Glutamatergic neuron (in vitro differentiated cells): ENCODE results near the gene TIE1. TPM values are rescaled to one million over a fixed set of nuclear protein-coding genes. Genes with fewer than 3 reads are reported as not detected.

ENCODE experiments used
- DNase-seq: peaks from one replicate; pipeline ENCODE4 v3.0.0; 2022
- H3K27ac Mint-ChIP-seq: one replicate; pipeline ENCODE4 v1.8.0; 2020; ENCODE audit warnings: mild to moderate bottlenecking, mixed read lengths, inconsistent platforms; ENCODE audit not compliant: unreplicated experiment
- H3K27me3 Mint-ChIP-seq: one replicate; pipeline ENCODE4 v1.8.0; 2020; ENCODE audit warnings: mild to moderate bottlenecking, moderate library complexity, mixed read lengths, inconsistent platforms; ENCODE audit not compliant: unreplicated experiment
- H3K36me3 Mint-ChIP-seq: one replicate; pipeline ENCODE4 v1.8.0; 2020; ENCODE audit warnings: mild to moderate bottlenecking, mixed read lengths, inconsistent platforms; ENCODE audit not compliant: unreplicated experiment
- H3K4me1 Mint-ChIP-seq: one replicate; pipeline ENCODE4 v1.8.0; 2020; ENCODE audit warnings: mild to moderate bottlenecking, low read depth, mixed read lengths, inconsistent platforms; ENCODE audit not compliant: unreplicated experiment
- H3K4me3 Mint-ChIP-seq: one replicate; pipeline ENCODE4 v1.8.0; 2020; ENCODE audit warnings: mild to moderate bottlenecking, mixed read lengths, inconsistent platforms; ENCODE audit not compliant: unreplicated experiment
- H3K9me3 Mint-ChIP-seq: one replicate; pipeline ENCODE4 v1.8.0; 2020; ENCODE audit warnings: mild to moderate bottlenecking, moderate library complexity, mixed read lengths, inconsistent platforms; ENCODE audit not compliant: unreplicated experiment
- CTCF ChIP-seq: fragments of 200-600 bp; sonication (generic); IDR thresholded peaks from one replicate; pipeline ENCODE4 v1.5.0; 2021; ENCODE audit not compliant: partially characterized antibody, unreplicated experiment
- total RNA-seq: library from RNA; stranded (reverse); fragmentation: NEBNext Ultra II Directional; extraction: Animal tissue kit (Norgen Biotek cat#: 25700); gene quantifications from one replicate; pipeline ENCODE4 v1.2.1, GENCODE V29; 2021; ENCODE audit not compliant: unreplicated experiment

TIE1 gene
- total RNA-seq, 1 donor from 2014 or later: 11.3 TPM

GRCh38 chr1:43270421-43271095 is 30.2 kb upstream of the TIE1 start:
- peaks cover 4% of the 10 kb centered on the region for H3K36me3 Mint-ChIP-seq
- no peak for TF ChIP-seq CTCF
- no peak overlapping the region for H3K27ac Mint-ChIP-seq
- H3K4me1 Mint-ChIP-seq: peaks cover 2% of the 10 kb centered on the region
- DNase-seq: no peak
- H3K9me3 Mint-ChIP-seq: peaks cover 10% of the 10 kb centered on the region
- H3K4me3 Mint-ChIP-seq: no peak overlapping the region
- H3K27me3 Mint-ChIP-seq: peaks cover 3% of the 10 kb centered on the region

- Mint-ChIP-seq H3K27ac (no peak overlapping the region), H3K36me3 (peaks cover 4% of the 10 kb centered on the region), H3K9me3 (peaks cover 8% of the 10 kb centered on the region), H3K4me1 (peaks cover 6% of the 10 kb centered on the region), H3K27me3 (peaks cover 3% of the 10 kb centered on the region), H3K4me3 (no peak overlapping the region)
- no peak for TF ChIP-seq CTCF
- DNase-seq: no peak
Observed at GRCh38 chr1:43271186-43272118, 29.3 kb upstream of the TIE1 start.

GRCh38 chr1:43272161-43272560 is 28.6 kb upstream of the TIE1 start:
- Mint-ChIP-seq H3K4me3 (no peak overlapping the region), H3K9me3 (peaks cover 7% of the 10 kb centered on the region)

GRCh38 chr1:43272576-43273571 is 27.9 kb upstream of the TIE1 start:
- Mint-ChIP-seq H3K4me1 (peaks cover 7% of the 10 kb centered on the region), H3K27me3 (peaks cover 3% of the 10 kb centered on the region), H3K4me3 (no peak overlapping the region), H3K27ac (no peak overlapping the region), H3K9me3 (peaks cover 7% of the 10 kb centered on the region), H3K36me3 (no peaks in the 10 kb centered on the region)
- no peak for TF ChIP-seq CTCF
- DNase-seq: no peak

More at GRCh38 chr1:43272161-43272560, 28.6 kb upstream of the TIE1 start:
- no peak for TF ChIP-seq CTCF
- DNase-seq: no peak
- Mint-ChIP-seq H3K27me3 (peaks cover 3% of the 10 kb centered on the region), H3K27ac (no peak overlapping the region), H3K4me1 (peaks cover 7% of the 10 kb centered on the region), H3K36me3 (peaks cover under 1% of the 10 kb centered on the region)
